Neural cell (in vitro differentiated cells): ENCODE measurements around the gene NPFF. TPM values are rescaled to one million over a fixed set of nuclear protein-coding genes. Genes with fewer than 3 reads are reported as not detected.
A peak's percentile ranks its signal among the peaks of the same experiment; 100 is the strongest.

ENCODE experiments used
- H2AFZ ChIP-seq: fragments of 200-600, 300-800 bp; sonication (generic), shearing (Covaris generic); 2 replicates; pipeline ENCODE4 v1.6.0; 2014; ENCODE audit warnings: low read depth, mild to moderate bottlenecking, antibody characterized with exemption, low read length, moderate library complexity
- H3F3A ChIP-seq: fragments of 200-600 bp; shearing (Covaris generic); 2 replicates; pipeline ENCODE4 v1.6.1; 2016; ENCODE audit warnings: mild to moderate bottlenecking, moderate library complexity, mixed read lengths, antibody characterized with exemption, low read length; ENCODE audit not compliant: insufficient read depth, poor library complexity, severe bottlenecking
- H3K27ac ChIP-seq: fragments of 200-600, 300-800 bp; sonication (generic), shearing (Covaris generic); 2 replicates; pipeline ENCODE4 v1.5.1; 2014; ENCODE audit warnings: mild to moderate bottlenecking, low read length, moderate library complexity
- H3K27me3 ChIP-seq: fragments of 300-800, 200-600 bp; sonication (generic), shearing (Covaris generic); 2 replicates; pipeline ENCODE4 v1.6.0; 2014; ENCODE audit warnings: mild to moderate bottlenecking, low read depth, low read length, moderate library complexity; ENCODE audit not compliant: insufficient read depth
- H3K36me3 ChIP-seq: fragments of 300-800, 200-600 bp; sonication (generic), shearing (Covaris generic); 2 replicates; pipeline ENCODE4 v1.5.1; 2014; ENCODE audit warnings: mild to moderate bottlenecking, antibody characterized with exemption, low read length, moderate library complexity; ENCODE audit not compliant: insufficient read depth
- H3K4me2 ChIP-seq: fragments of 300-800, 200-600 bp; sonication (generic), shearing (Covaris generic); 2 replicates; pipeline ENCODE4 v1.6.0; 2014; ENCODE audit warnings: mild to moderate bottlenecking, low read length
- H3K4me3 ChIP-seq: fragments of 300-800, 200-600 bp; sonication (generic), shearing (Covaris generic); 2 replicates; pipeline ENCODE4 v1.5.1; 2014; ENCODE audit warnings: mild to moderate bottlenecking, low read length, moderate library complexity
- H3K79me2 ChIP-seq: fragments of 200-600 bp; shearing (Covaris generic); replicated peaks from 2 replicates; pipeline ENCODE4 v1.6.0; 2014; ENCODE audit warnings: mild to moderate bottlenecking, low read length, moderate library complexity; ENCODE audit not compliant: insufficient read depth
- H3K9ac ChIP-seq: fragments of 300-800, 200-600 bp; sonication (generic), shearing (Covaris generic); 2 replicates; pipeline ENCODE4 v1.6.1; 2016; ENCODE audit warnings: mild to moderate bottlenecking, low read length, mixed read lengths
- H3K9me2 ChIP-seq: fragments of 200-600 bp; shearing (Covaris generic); 2 replicates; pipeline ENCODE4 v1.6.1; 2016; ENCODE audit warnings: mild to moderate bottlenecking, low read length, mixed read lengths; ENCODE audit not compliant: insufficient read depth
- H3K9me3 ChIP-seq: fragments of 200-600, 300-800 bp; sonication (generic), shearing (Covaris generic); 2 replicates; pipeline ENCODE4 v1.6.1; 2016; ENCODE audit warnings: mild to moderate bottlenecking, mixed run types, low read length, moderate library complexity, mixed read lengths
- H4K20me1 ChIP-seq: fragments of 200-600 bp; shearing (Covaris generic); 2 replicates; pipeline ENCODE4 v1.6.1; 2016; ENCODE audit warnings: mild to moderate bottlenecking, mixed run types; ENCODE audit not compliant: insufficient read depth
- CTCF ChIP-seq: fragments of 450-650 bp; IDR thresholded peaks from 2 replicates; pipeline ENCODE4 v1.5.1; 2014; ENCODE audit warnings: antibody characterized with exemption, mild to moderate bottlenecking, moderate library complexity; ENCODE audit not compliant: poor library complexity, severe bottlenecking
- EP300 ChIP-seq: fragments of 450-650 bp; conservative IDR thresholded peaks from 2 replicates; pipeline ENCODE4 v1.6.1; 2014; ENCODE audit warnings: antibody characterized with exemption, mild to moderate bottlenecking, moderate library complexity; ENCODE audit not compliant: poor library complexity, severe bottlenecking
- EZH2 ChIP-seq: fragments of 200-600, 300-800 bp; shearing (Covaris generic), sonication (generic); IDR thresholded peaks from 2 replicates; pipeline ENCODE4 v1.6.1; 2014; ENCODE audit warnings: antibody characterized with exemption, low read length, borderline replicate concordance, mild to moderate bottlenecking; ENCODE audit not compliant: insufficient read depth, poor library complexity, severe bottlenecking
- MXI1 ChIP-seq: fragments of 450-650 bp; conservative IDR thresholded peaks from 2 replicates; pipeline ENCODE4 v1.6.1; 2014; ENCODE audit warnings: antibody characterized with exemption, mild to moderate bottlenecking; ENCODE audit not compliant: poor library complexity, severe bottlenecking
- POLR2AphosphoS5 ChIP-seq: IDR thresholded peaks from 2 replicates; pipeline ENCODE4 v1.6.1; 2012
- RAD21 ChIP-seq: fragments of 450-650 bp; conservative IDR thresholded peaks from 2 replicates; pipeline ENCODE4 v1.6.1; 2014; ENCODE audit warnings: antibody characterized with exemption, mild to moderate bottlenecking, moderate library complexity
- REST ChIP-seq: IDR thresholded peaks from 2 replicates; pipeline ENCODE4 v1.6.1; 2012; ENCODE audit warnings: borderline replicate concordance
- SMC3 ChIP-seq: fragments of 450-650 bp; conservative IDR thresholded peaks from 2 replicates; pipeline ENCODE4 v1.6.1; 2014; ENCODE audit warnings: antibody characterized with exemption, mild to moderate bottlenecking, moderate library complexity; ENCODE audit not compliant: poor library complexity
- TAF1 ChIP-seq: IDR thresholded peaks from 2 replicates; pipeline ENCODE4 v1.6.1; 2012; ENCODE audit warnings: low read depth
- polyA plus RNA-seq: library from polyadenylated mRNA; depleted of rRNA; stranded (reverse); fragments of >200 nt; gene quantifications from 2 replicates; pipeline ENCODE4 v1.2.3, GENCODE V29; 2014

Gene NPFF
- polyA plus RNA-seq, 1 donor from 2014 or later = not detected

- H3K4me2 ChIP-seq = no peak overlapping the region
- H3K79me2 ChIP-seq = no peaks in the 10 kb centered on the region
- H3K36me3 ChIP-seq = peaks cover 3% of the 10 kb centered on the region
- no peaks in the 10 kb centered on the region for H3K9me2 ChIP-seq
- no peak overlapping the region for H3K4me3 ChIP-seq
- TF ChIP-seq EZH2 (no peak), EP300 (no peak), SMC3 (no peak), RAD21 (no peak), CTCF (no peak), TAF1 (no peak), REST (no peak), POLR2AphosphoS5 (no peak), MXI1 (no peak)
- H3K9ac ChIP-seq = no peak overlapping the region
- H3K9me3 ChIP-seq = no peaks in the 10 kb centered on the region
- H3F3A ChIP-seq = no peaks in the 10 kb centered on the region
- H3K27me3 ChIP-seq = no peaks in the 10 kb centered on the region
- no peaks in the 10 kb centered on the region for H4K20me1 ChIP-seq
- H3K27ac ChIP-seq = peak overlapping the region; percentile 23
- no peak overlapping the region for H2AFZ ChIP-seq
Observed at GRCh38 chr12:53538209-53538689, 31.0 kb upstream of the NPFF start.

GRCh38 chr12:53536962-53537361 lies 29.7 kb upstream of the NPFF start:
- no peaks in the 10 kb centered on the region for H3K9me2 ChIP-seq
- peaks cover 6% of the 10 kb centered on the region for H3K36me3 ChIP-seq
- no peaks in the 10 kb centered on the region for H3F3A ChIP-seq
- H4K20me1 ChIP-seq = no peaks in the 10 kb centered on the region
- no peaks in the 10 kb centered on the region for H3K9me3 ChIP-seq
- H3K79me2 ChIP-seq = no peaks in the 10 kb centered on the region
- H3K4me2 ChIP-seq = no peak overlapping the region
- no peak for TF ChIP-seq RAD21
- no peak for TF ChIP-seq POLR2AphosphoS5
- TF ChIP-seq EZH2 = no peak
- TF ChIP-seq TAF1 = no peak
- no peak for TF ChIP-seq CTCF
- TF ChIP-seq EP300 = no peak
- TF ChIP-seq SMC3 = no peak
- TF ChIP-seq MXI1 = no peak
- no peak for TF ChIP-seq REST
- no peak overlapping the region for H3K9ac ChIP-seq
- H2AFZ ChIP-seq = no peak overlapping the region
- H3K27me3 ChIP-seq = no peaks in the 10 kb centered on the region
- no peak overlapping the region for H3K4me3 ChIP-seq
- H3K27ac ChIP-seq = no peak overlapping the region
